HG03064 (cell line): ENCODE data around the gene C1orf21.
"Not testable (repeated sequence)": the region's sequence is repeated elsewhere in the genome, so short reads cannot be mapped to it uniquely, and the experiment has no call there.

Experiments used
- ATAC-seq: cut with Tn5 transposase; IDR thresholded peaks from one replicate; pipeline ENCODE4 v1.9.1; 2021; ENCODE audit warnings: low read depth; ENCODE audit not compliant: unreplicated experiment

The C1orf21 gene

DNA sequence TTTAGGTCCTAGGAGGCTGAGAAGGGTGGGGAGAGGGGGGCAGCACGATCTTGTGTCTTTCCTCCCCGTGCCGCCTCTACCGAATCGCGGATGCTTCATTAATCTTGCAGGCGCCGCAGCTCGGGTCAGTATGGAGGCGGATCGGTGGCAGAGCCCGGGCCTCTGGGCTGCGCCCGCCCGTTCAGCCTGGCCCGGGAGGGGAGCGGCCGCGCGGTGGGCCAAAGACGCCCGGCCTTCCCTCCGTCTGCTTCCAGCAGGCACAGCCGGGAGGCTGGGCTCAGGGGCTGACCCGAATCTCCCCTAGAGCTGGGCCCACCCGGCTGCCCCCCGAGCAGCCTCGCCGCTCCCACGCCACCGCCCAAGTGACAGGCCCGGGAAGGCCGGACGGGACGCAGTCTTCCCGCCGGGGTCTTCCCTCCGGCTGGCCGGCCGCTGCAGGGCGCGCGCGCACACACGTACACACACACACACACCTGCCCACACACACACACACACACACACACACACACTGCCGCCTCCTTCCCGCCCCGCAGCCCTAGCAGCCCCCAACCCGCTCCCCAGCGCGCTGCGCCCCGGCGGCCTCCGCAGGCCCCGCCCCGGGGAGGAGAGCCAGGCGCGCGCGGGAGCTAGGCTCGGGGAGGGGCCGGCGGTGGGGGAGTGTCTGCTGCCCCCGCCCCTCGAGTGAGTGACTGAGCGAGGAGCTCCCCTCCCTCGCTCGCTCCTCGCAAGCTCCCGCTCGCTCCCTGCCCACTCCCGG lies at the start of gene C1orf21:
Gene C1orf21 (plus strand): TSS at position 718 of the 757 bp plus-strand sequence. CDS start 90,481 bp downstream, outside the sequence.
- peak; percentile 74 for ATAC-seq

DNA sequence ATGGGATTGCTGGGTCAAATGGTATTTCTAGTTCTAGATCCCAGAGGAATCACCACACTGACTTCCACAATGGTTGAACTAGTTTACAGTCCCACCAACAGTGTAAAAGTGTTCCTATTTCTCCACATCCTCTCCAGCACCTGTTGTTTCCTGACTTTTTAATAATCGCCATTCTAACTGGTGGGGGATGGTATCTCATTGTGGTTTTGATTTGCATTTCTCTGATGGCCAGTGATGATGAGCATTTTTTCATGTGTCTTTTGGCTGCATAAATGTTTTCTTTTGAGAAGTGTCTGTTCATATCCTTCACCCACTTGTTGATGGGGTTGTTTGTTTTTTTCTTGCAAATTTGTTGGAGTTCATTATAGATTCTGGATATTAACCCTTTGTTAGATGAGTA lies 49.0 kb upstream of the C1orf21 start:
- ATAC-seq: not testable (repeated sequence)

GRCh38 chr1:184340984-184341383 lies 45.8 kb upstream of the C1orf21 start:
- ATAC-seq: no peak

DNA sequence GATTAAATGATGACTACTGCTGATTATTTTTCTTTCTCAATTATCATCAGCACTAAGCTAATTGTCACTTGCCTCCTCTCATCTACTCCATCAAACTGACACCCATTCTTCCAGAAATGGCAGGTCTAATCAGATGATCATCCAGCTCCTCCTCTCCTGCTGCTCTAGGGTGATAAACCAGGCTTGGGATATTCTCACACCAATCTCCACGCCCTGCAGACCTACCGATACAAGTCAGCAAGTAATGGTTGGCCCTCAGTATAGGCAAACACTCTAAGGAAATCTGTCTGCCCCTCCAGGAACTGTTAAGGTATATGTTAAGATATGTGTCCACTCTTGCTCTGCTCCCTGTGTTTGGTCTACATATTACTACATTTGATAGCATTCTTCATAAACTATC lies 36.3 kb upstream of the C1orf21 start:
- no peak for ATAC-seq

DNA sequence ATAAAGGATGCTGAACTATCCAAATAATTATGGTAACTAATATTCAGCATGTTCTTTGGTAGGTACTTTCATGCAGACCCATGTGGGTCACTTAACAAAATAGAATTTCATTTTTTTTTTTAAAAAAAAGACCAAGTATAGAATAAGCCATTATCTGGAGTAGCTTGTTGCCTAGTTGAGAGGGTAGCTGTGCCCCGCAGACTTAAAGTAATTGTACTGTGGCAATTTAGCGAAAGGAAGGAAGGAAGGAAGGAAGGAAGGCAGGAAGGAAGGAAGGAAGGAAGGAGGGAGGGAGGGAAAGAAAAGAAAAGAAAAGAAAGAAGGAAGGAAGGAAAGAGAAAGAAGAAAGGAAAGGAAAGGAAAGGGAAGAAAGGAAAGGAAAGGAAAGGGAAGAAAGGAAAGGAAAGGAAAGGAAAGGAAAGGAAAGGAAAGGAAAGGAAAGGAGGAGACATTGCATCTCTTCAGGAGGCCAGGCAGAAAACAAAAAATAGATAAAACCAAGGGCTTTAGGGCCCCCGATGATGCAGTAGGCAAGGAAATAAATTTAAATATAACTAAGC lies 35.3 kb upstream of the C1orf21 start:
- ATAC-seq: no peak

DNA sequence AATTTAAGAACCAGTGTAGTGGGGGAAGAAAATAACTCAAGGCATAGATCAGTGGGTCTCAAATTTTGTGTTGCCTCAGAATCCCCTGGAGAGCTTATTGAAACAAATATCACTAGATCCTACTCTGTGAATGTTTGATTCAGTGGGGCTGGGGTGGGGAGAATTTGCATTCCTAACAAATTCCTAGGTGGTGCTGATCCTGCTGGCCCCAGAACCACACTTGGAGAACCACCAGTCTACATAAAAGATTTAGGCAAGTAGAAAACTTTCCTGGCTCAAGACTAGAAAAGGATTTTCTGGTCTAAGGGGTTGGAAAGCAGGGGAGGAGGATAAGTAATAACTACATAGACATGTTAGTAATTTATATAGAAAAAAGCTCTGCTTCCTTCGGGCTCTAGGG lies 34.1 kb upstream of the C1orf21 start:
- no peak for ATAC-seq

DNA sequence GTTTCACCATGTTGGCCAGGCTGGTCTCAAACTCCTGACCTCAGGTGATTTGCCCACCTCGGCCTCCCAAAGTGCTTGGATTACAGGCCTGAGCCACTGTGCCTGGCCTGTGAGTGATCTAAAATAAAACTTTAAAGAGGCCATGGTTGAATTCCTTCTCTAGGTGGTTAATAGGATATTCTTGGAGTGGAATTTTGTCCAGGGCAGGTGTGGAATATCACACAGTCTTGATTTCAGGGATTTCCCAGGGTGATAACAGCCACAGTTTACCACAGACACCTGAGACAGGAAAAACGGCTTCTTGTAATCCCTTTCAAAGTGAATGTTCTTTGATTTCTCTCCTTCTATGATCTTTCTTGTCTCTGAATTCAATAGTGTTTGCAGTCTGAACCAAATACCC lies 32.1 kb upstream of the C1orf21 start:
- no peak for ATAC-seq

GRCh38 chr1:184356891-184357290 lies 29.9 kb upstream of the C1orf21 start:
- ATAC-seq: no peak

- ATAC-seq: no peak
Observed at GRCh38 chr1:184358256-184358655, 28.6 kb upstream of the C1orf21 start.

DNA sequence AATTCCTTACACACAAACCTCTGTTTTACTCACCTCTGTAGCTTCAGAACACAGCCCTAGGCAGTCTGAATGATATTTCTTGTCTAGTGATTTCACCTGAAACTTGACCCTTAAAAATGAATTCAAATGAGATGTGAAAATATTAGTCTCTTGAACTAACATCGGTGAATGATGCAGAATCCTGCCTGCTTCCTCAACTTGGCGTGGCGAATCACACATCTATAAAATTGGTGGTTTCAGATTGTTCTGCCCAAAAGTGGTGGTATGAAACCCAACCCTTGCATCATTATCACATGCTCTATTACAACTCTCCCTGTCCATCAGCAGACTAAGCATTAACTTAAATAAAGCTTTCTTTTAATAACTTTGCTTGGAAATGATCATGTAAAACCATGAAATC lies 26.9 kb upstream of the C1orf21 start:
- no peak for ATAC-seq

GRCh38 chr1:184362876-184363275 lies 24.0 kb upstream of the C1orf21 start:
- ATAC-seq: no peak

DNA sequence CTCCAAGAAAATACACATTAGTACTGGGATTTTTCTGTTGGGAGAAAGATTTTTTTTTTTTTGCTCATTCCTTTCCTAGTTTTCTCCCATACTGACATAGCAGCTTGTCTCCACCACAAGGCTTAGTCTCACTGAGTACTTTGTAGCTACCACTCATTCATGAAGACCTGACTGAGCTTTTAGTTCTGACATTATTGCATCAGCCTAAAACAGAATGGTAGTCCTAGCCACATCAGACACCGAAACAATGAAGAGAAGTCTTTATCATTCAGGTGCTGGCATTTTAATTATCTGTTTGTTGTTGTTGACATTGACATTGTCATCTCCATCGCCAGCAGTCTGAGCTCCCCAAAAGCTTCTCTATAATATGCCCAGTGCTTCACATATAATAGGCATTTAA lies 21.1 kb upstream of the C1orf21 start:
- no peak for ATAC-seq

DNA sequence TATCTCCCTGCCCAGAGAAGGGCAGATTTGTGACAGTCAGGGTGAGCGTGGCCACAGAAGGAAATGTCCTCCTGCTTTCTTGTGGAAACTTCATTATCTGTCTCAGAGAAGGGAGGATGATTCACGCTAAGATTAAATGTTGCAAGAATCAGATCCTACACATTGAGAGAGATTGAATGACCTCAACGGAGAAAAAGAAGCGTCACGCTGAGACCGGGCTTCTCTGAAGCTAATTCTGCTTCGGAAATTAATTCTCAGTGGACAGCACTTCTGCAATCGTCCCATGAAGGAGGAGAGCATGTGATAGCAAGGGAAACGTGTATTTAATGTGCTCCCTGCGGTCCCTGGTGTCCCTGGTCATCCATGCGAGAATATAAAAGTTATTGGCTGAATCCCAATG lies 19.8 kb upstream of the C1orf21 start:
- ATAC-seq: no peak

GRCh38 chr1:184367427-184368038 lies 19.3 kb upstream of the C1orf21 start:
- ATAC-seq: no peak

GRCh38 chr1:184368354-184368753 lies 18.5 kb upstream of the C1orf21 start:
- ATAC-seq: no peak

GRCh38 chr1:184370850-184371249 lies 16.0 kb upstream of the C1orf21 start:
- ATAC-seq: no peak

GRCh38 chr1:184373155-184373554 lies 13.7 kb upstream of the C1orf21 start:
- no peak for ATAC-seq

GRCh38 chr1:184376369-184376768 lies 10.5 kb upstream of the C1orf21 start:
- no peak for ATAC-seq

DNA sequence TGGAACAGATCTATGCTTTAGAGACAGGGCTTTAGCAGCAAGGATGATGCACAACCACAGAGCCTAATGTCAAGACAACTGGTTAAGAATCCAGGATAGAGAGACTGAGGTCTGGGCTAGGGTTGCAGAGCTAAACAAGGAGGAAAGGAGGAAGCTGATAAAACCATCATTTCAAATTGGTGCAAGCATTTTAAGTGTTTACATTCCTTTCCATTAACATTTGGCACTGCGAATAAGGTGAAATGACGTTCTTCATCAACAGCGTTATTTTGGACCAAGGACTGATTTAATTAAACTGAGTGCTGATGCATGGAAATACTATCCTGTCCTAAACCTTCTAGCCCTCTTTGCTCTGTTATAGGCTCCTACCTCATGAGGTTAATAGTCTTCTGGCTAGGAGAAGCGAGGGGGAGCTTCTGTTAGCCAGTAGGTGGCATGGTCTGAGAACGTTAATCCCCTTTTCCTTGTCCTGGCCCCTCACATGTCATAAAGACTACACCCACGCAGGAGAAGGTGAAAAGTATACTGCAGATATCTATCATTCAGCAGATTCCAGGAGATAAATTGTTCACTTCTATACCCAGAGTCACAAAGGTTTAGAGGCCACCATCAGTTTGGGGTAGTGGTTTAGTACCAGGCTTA lies 7.6 kb upstream of the C1orf21 start:
- ATAC-seq: no peak

- ATAC-seq: no peak
Observed at GRCh38 chr1:184380468-184380867, 6.4 kb upstream of the C1orf21 start.

DNA sequence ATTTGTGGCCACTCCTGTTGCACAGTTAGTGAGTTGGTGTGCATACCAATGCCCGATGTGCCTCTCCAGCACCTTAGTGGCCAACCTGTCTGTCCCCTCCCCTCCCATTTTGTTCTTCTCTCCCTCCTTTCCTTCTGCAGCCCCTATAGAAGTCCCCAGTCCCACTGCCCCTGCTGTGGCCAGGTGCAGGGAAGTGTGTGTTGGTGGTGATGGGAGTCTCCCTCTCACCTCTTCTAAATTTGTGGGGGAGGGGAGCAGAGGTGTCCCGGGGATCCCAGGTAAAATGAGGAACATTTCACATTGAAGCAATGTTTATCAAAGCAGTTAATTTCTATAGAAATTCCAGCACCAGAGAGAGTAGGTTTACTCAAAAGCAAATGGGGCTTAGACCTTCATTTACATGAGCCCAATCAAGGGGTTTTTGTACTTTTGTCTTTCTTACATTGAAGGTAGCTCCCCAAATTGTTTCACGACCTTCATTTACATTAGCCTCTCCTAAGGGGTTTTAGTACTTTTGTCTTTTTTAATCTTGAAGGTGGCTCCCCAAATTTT lies 3.0 kb upstream of the C1orf21 start:
- ATAC-seq: no peak
